ENCODE results near the gene AVPR2.
A peak's percentile ranks its signal among the peaks of the same experiment; 100 is the strongest.

AVPR2 gene

DNA sequence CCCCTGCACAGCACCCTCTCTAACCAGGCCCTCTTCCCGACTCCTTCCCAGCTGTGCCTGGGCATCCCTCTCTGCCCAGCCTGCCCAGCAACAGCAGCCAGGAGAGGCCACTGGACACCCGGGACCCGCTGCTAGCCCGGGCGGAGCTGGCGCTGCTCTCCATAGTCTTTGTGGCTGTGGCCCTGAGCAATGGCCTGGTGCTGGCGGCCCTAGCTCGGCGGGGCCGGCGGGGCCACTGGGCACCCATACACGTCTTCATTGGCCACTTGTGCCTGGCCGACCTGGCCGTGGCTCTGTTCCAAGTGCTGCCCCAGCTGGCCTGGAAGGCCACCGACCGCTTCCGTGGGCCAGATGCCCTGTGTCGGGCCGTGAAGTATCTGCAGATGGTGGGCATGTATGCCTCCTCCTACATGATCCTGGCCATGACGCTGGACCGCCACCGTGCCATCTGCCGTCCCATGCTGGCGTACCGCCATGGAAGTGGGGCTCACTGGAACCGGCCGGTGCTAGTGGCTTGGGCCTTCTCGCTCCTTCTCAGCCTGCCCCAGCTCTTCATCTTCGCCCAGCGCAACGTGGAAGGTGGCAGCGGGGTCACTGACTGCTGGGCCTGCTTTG lies 1.1 kb downstream of the AVPR2 start:
- H3K4me3 Mint-ChIP-seq = peak overlapping the region; percentile 64 to 73
- no peaks in the 10 kb centered on the region for H3K27me3 Mint-ChIP-seq
- ATAC-seq (replicated peaks) (no peak), DNase-seq (no peak)
- H3K36me3 Mint-ChIP-seq (ENCODE audit: insufficient read depth) = peaks cover 31% of the 10 kb centered on the region
- peak overlapping the region; percentile 90 to 91 for H3K27ac Mint-ChIP-seq
- peaks cover 39 to 45% of the 10 kb centered on the region in 2 donors for H3K4me1 Mint-ChIP-seq (ENCODE audit: low read depth in 2 of 2)
- no peaks in the 10 kb centered on the region for H3K9me3 Mint-ChIP-seq

- H3K27ac Mint-ChIP-seq = peak overlapping the region; percentile 90 to 91
- peak overlapping the region; percentile 64 to 73 for H3K4me3 Mint-ChIP-seq
- peaks cover 32 to 40% of the 10 kb centered on the region in 2 donors for H3K4me1 Mint-ChIP-seq (ENCODE audit: low read depth in 2 of 2)
- peak; percentile 40 to 53 (median 49) for DNase-seq
- peak; percentile 91 for ATAC-seq (replicated peaks)
- H3K27me3 Mint-ChIP-seq = no peaks in the 10 kb centered on the region
- H3K36me3 Mint-ChIP-seq (ENCODE audit: insufficient read depth) = peaks cover 29% of the 10 kb centered on the region
- no peaks in the 10 kb centered on the region for H3K9me3 Mint-ChIP-seq
These were observed 1.8 kb downstream of the AVPR2 start for GRCh38 chrX:153906126-153906917.

GRCh38 chrX:153907456-153907855 lies 3.0 kb downstream of the AVPR2 start:
- H3K4me3 Mint-ChIP-seq = no peak overlapping the region
- no peaks in the 10 kb centered on the region for H3K27me3 Mint-ChIP-seq
- no peak for DNase-seq
- ATAC-seq (replicated peaks) = no peak
- H3K27ac Mint-ChIP-seq = peak overlapping the region in 1 of 2 donors; percentile 90
- H3K4me1 Mint-ChIP-seq (ENCODE audit: low read depth in 2 of 2) = peaks cover 28 to 32% of the 10 kb centered on the region in 2 donors
- H3K36me3 Mint-ChIP-seq (ENCODE audit: insufficient read depth) = peaks cover 37% of the 10 kb centered on the region
- no peaks in the 10 kb centered on the region for H3K9me3 Mint-ChIP-seq

GRCh38 chrX:153908219-153908860 lies 3.9 kb downstream of the AVPR2 start:
- DNase-seq = no peak
- peaks cover 25 to 28% of the 10 kb centered on the region in 2 donors for H3K4me1 Mint-ChIP-seq (ENCODE audit: low read depth in 2 of 2)
- no peak for ATAC-seq (replicated peaks)
- peaks cover 42% of the 10 kb centered on the region for H3K36me3 Mint-ChIP-seq (ENCODE audit: insufficient read depth)
- no peaks in the 10 kb centered on the region for H3K27me3 Mint-ChIP-seq
- H3K9me3 Mint-ChIP-seq = no peaks in the 10 kb centered on the region
- H3K4me3 Mint-ChIP-seq = no peak overlapping the region
- no peak overlapping the region for H3K27ac Mint-ChIP-seq

- H3K36me3 Mint-ChIP-seq (ENCODE audit: insufficient read depth) = peaks cover 45% of the 10 kb centered on the region
- ATAC-seq (replicated peaks) = no peak
- no peak for DNase-seq
- H3K27me3 Mint-ChIP-seq = no peaks in the 10 kb centered on the region
- no peak overlapping the region for H3K27ac Mint-ChIP-seq
- H3K9me3 Mint-ChIP-seq = no peaks in the 10 kb centered on the region
- peaks cover 17 to 22% of the 10 kb centered on the region in 2 donors for H3K4me1 Mint-ChIP-seq (ENCODE audit: low read depth in 2 of 2)
- H3K4me3 Mint-ChIP-seq = no peak overlapping the region
These were observed 4.8 kb downstream of the AVPR2 start for GRCh38 chrX:153909024-153909979.

- Mint-ChIP-seq H3K9me3 (no peaks in the 10 kb centered on the region), H3K4me3 (no peak overlapping the region), H3K36me3 (ENCODE audit: insufficient read depth) (peaks cover 45% of the 10 kb centered on the region), H3K27ac (no peak overlapping the region), H3K4me1 (ENCODE audit: low read depth in 2 of 2) (peaks cover 13 to 20% of the 10 kb centered on the region in 2 donors), H3K27me3 (no peaks in the 10 kb centered on the region)
- DNase-seq = no peak
- ATAC-seq (replicated peaks) = no peak
These were observed 5.5 kb downstream of the AVPR2 start for GRCh38 chrX:153909980-153910360.

GRCh38 chrX:153910446-153910845 lies 6.0 kb downstream of the AVPR2 start:
- H3K27ac Mint-ChIP-seq = no peak overlapping the region
- H3K27me3 Mint-ChIP-seq = no peaks in the 10 kb centered on the region
- DNase-seq (no peak), ATAC-seq (replicated peaks) (no peak)
- H3K9me3 Mint-ChIP-seq = no peaks in the 10 kb centered on the region
- peaks cover 46% of the 10 kb centered on the region for H3K36me3 Mint-ChIP-seq (ENCODE audit: insufficient read depth)
- H3K4me3 Mint-ChIP-seq = no peak overlapping the region
- peaks cover 13 to 16% of the 10 kb centered on the region in 2 donors for H3K4me1 Mint-ChIP-seq (ENCODE audit: low read depth in 2 of 2)

DNA sequence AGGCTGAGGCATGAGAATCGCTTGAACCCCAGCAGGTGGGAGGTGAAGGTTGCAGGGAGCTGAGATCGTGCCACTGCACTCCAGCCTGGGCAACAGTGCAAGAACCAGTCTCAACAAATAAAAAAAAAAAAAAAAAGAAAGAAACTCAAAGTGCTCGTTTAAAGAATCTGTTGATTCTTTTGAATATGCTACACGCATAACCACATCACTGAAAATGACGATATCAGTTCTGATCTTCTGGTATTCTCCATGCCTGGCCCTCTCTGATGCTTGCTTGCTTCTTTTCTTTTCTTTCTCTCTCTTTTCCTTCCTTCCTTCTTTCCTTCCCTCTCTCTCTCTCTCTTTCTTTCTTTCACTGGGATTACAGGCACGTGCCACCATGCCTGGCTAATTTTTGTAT lies 7.3 kb downstream of the AVPR2 start:
- Mint-ChIP-seq H3K9me3 (no peaks in the 10 kb centered on the region), H3K27ac (peak overlapping the region in 1 of 2 donors; percentile 62), H3K4me1 (ENCODE audit: low read depth in 2 of 2) (peaks cover 3 to 10% of the 10 kb centered on the region in 2 donors), H3K4me3 (no peak overlapping the region), H3K27me3 (no peaks in the 10 kb centered on the region), H3K36me3 (ENCODE audit: insufficient read depth) (peaks cover 54% of the 10 kb centered on the region)
- ATAC-seq (replicated peaks) (no peak), DNase-seq (no peak)

DNA sequence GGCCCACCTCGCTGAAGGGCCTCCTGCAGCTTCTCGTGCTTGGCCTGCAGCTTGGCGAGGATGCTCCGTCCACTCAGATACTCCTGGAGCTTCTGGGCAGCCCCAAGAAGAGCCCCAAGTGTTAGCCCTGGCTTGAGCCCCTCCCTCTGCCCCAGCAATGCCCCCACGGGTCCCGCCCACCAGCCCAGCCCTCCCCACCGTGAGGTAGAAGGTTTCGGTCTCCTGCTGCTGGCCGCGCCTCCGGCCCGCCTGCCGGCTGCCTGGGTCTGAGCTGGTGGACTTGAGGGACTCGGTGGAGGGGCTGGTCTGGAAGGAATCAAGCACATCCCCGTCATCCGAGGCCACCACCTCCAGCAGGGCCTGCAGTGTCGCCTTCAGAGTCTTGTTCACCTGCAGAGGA lies 8.7 kb downstream of the AVPR2 start:
- Mint-ChIP-seq H3K27ac (no peak overlapping the region), H3K9me3 (no peaks in the 10 kb centered on the region), H3K4me3 (no peak overlapping the region), H3K4me1 (ENCODE audit: low read depth in 2 of 2) (peaks cover 3 to 10% of the 10 kb centered on the region in 2 donors), H3K27me3 (no peaks in the 10 kb centered on the region), H3K36me3 (ENCODE audit: insufficient read depth) (peaks cover 54% of the 10 kb centered on the region)
- no peak for ATAC-seq (replicated peaks)
- no peak for DNase-seq

GRCh38 chrX:153913701-153914100 lies 9.2 kb downstream of the AVPR2 start:
- no peaks in the 10 kb centered on the region for H3K9me3 Mint-ChIP-seq
- ATAC-seq (replicated peaks) = no peak
- no peak for DNase-seq
- peaks cover 3 to 10% of the 10 kb centered on the region in 2 donors for H3K4me1 Mint-ChIP-seq (ENCODE audit: low read depth in 2 of 2)
- no peaks in the 10 kb centered on the region for H3K27me3 Mint-ChIP-seq
- peaks cover 51% of the 10 kb centered on the region for H3K36me3 Mint-ChIP-seq (ENCODE audit: insufficient read depth)
- no peak overlapping the region for H3K4me3 Mint-ChIP-seq
- no peak overlapping the region for H3K27ac Mint-ChIP-seq

GRCh38 chrX:153917869-153918268 lies 13.4 kb downstream of the AVPR2 start:
- Mint-ChIP-seq H3K27me3 (no peaks in the 10 kb centered on the region), H3K9me3 (no peaks in the 10 kb centered on the region), H3K27ac (peak overlapping the region in 1 of 2 donors; percentile 74), H3K4me1 (ENCODE audit: low read depth in 2 of 2) (peaks cover 10 to 11% of the 10 kb centered on the region in 2 donors), H3K36me3 (ENCODE audit: insufficient read depth) (peaks cover 55% of the 10 kb centered on the region), H3K4me3 (no peak overlapping the region)
- ATAC-seq (replicated peaks) (no peak), DNase-seq (no peak)

DNA sequence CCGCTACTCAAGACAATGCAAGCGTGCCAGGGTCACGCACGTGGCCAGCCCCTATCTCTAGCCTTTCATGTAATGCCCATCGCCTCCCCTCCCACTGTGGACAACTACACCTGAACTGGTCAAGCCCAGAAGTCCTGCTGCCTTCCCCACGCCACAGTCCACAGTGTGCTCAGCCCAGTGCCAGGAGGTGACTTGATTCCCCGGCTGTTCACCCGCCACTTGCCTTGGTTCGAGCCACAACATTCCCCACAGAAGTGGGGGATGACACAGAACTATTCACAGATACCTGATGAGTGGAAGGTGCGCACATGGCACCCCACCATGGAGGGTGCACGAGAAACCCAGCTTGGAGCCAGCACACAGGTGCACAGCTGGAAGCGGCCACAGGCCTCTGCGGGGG lies 14.8 kb downstream of the AVPR2 start:
- H3K27ac Mint-ChIP-seq = no peak overlapping the region
- no peaks in the 10 kb centered on the region for H3K9me3 Mint-ChIP-seq
- ATAC-seq (replicated peaks) (no peak), DNase-seq (no peak)
- peaks cover 55% of the 10 kb centered on the region for H3K36me3 Mint-ChIP-seq (ENCODE audit: insufficient read depth)
- H3K4me3 Mint-ChIP-seq = no peak overlapping the region
- H3K27me3 Mint-ChIP-seq = no peaks in the 10 kb centered on the region
- peaks cover 15 to 18% of the 10 kb centered on the region in 2 donors for H3K4me1 Mint-ChIP-seq (ENCODE audit: low read depth in 2 of 2)

- ATAC-seq (replicated peaks) = no peak
- H3K27me3 Mint-ChIP-seq = no peaks in the 10 kb centered on the region
- H3K9me3 Mint-ChIP-seq = no peaks in the 10 kb centered on the region
- peaks cover 16 to 22% of the 10 kb centered on the region in 2 donors for H3K4me1 Mint-ChIP-seq (ENCODE audit: low read depth in 2 of 2)
- no peak for DNase-seq
- peaks cover 56% of the 10 kb centered on the region for H3K36me3 Mint-ChIP-seq (ENCODE audit: insufficient read depth)
- H3K27ac Mint-ChIP-seq = peak overlapping the region in 1 of 2 donors; percentile 57
- no peak overlapping the region for H3K4me3 Mint-ChIP-seq
These were observed 16.1 kb downstream of the AVPR2 start for GRCh38 chrX:153920546-153920945.

Data from effector memory CD8-positive, alpha-beta T cell (primary cell).